ENCODE data around the gene FBXW4. TPM values are rescaled to one million over a fixed set of nuclear protein-coding genes. Genes with fewer than 3 reads are reported as not detected.
A peak's percentile ranks its signal among the peaks of the same experiment; 100 is the strongest.

FBXW4 gene
- total RNA-seq (10 to 100 TPM; 39.1 to 95.3 (median 39.7) TPM), polyA plus RNA-seq (10 to 100 TPM; 36.6 to 46.4 (median 45.4) TPM)
- long read RNA-seq, donor 1, partial matches to known transcripts: 0 of 1 reads
- long read RNA-seq, donor 1, other reads (novel, unspliced or antisense): 0 of 1 reads
- long read RNA-seq, donor 2, partial matches to known transcripts: 0 of 2 reads
- long read RNA-seq, donor 2, other reads (novel, unspliced or antisense): 0 of 2 reads
- long read RNA-seq, donor 3, partial matches to known transcripts: 0 of 1 reads
- long read RNA-seq, donor 3, other reads (novel, unspliced or antisense): 0 of 1 reads
- long read RNA-seq, donor 4: 0 reads
- long read RNA-seq, donor 5, partial matches to known transcripts: 0 of 3 reads
- long read RNA-seq, donor 5, other reads (novel, unspliced or antisense): 0 of 3 reads
- long read RNA-seq, donor 6, transcript FBXW4-201 (9 exons, 2,483 nt): major isoform, 8 of 18 reads
- long read RNA-seq, donor 6, partial matches to known transcripts: 7 of 18 reads
- long read RNA-seq, donor 6, other reads (novel, unspliced or antisense): 0 of 18 reads
- long read RNA-seq, donor 7: 0 reads
- long read RNA-seq, donor 8, partial matches to known transcripts: 0 of 3 reads
- long read RNA-seq, donor 8, other reads (novel, unspliced or antisense): 0 of 3 reads
- long read RNA-seq, donor 9, partial matches to known transcripts: 0 of 3 reads
- long read RNA-seq, donor 9, other reads (novel, unspliced or antisense): 0 of 3 reads
- long read RNA-seq, donor 10: 0 reads

- Histone ChIP-seq H3K27me3 (no peaks in the 10 kb centered on the region), H3K4me1 (peaks cover 18 to 50% (median 38%) of the 10 kb centered on the region in 4 donors), H3K36me3 (peaks cover 0 to 4% (median 0%) of the 10 kb centered on the region in 4 donors), H3K9me3 (no peaks in the 10 kb centered on the region), H3K4me3 (peak within 1 kb of the TSS; percentile 70 to 92 (median 83)), H3K27ac (peak within 1 kb of the TSS; percentile 97 to 100 (median 99))
- 0 to 2% (median 2%) methylated on average over 56 to 70 of the region's 70 CpGs for WGBS, 5 donors
- intact Hi-C loops (cut with DNase I; ENCODE audit: low total_unique reads): no loop called here
- no peak for TF ChIP-seq CTCF (IDR thresholded peaks at IDR 0.05)
- TF ChIP-seq POLR2AphosphoS5 (IDR thresholded peaks at IDR 0.05): peak in 1 of 3 donors; percentile 40
- peak; percentile 68 to 85 for DNase-seq
These were observed at the start of gene FBXW4 for GRCh38 chr10:101694674-101695403. TSS of gene FBXW4 (minus strand) at chr10:101695170. CDS start at chr10:101695105, 65 bp downstream.

- intact Hi-C loops (cut with DNase I; ENCODE audit: low total_unique reads): no loop called here
- Histone ChIP-seq H3K4me3 (no peak overlapping the region), H3K4me1 (no peaks in the 10 kb centered on the region), H3K9me3 (no peaks in the 10 kb centered on the region), H3K27me3 (peaks cover 0 to 16% (median 0%) of the 10 kb centered on the region in 3 donors), H3K27ac (no peak overlapping the region), H3K36me3 (no peaks in the 10 kb centered on the region)
- DNase-seq: no peak
- WGBS, 5 donors: 86 to 92% (median 89%) methylated on average over 3 of the region's 3 CpGs
- no peak for TF ChIP-seq POLR2A (IDR thresholded peaks at IDR 0.05)
- no peak for TF ChIP-seq POLR2AphosphoS5 (IDR thresholded peaks at IDR 0.05)
- no peak for TF ChIP-seq EP300 (IDR thresholded peaks at IDR 0.05)
- TF ChIP-seq CTCF (IDR thresholded peaks at IDR 0.05): no peak
These were observed 49.3 kb upstream of the FBXW4 start for GRCh38 chr10:101744267-101744666.

GRCh38 chr10:101741938-101742337 lies 47.0 kb upstream of the FBXW4 start:
- Histone ChIP-seq H3K4me1 (no peaks in the 10 kb centered on the region), H3K4me3 (no peak overlapping the region), H3K9me3 (no peaks in the 10 kb centered on the region), H3K27me3 (peaks cover 0 to 32% (median 0%) of the 10 kb centered on the region in 3 donors), H3K36me3 (no peaks in the 10 kb centered on the region), H3K27ac (no peak overlapping the region)
- WGBS, 5 donors: 47 to 49% (median 48%) methylated on average over 2 of the region's 2 CpGs
- intact Hi-C loops (cut with DNase I; ENCODE audit: low total_unique reads): no loop called here
- DNase-seq: no peak
- no peak for TF ChIP-seq EP300 (IDR thresholded peaks at IDR 0.05)
- TF ChIP-seq CTCF (IDR thresholded peaks at IDR 0.05): no peak
- no peak for TF ChIP-seq POLR2A (IDR thresholded peaks at IDR 0.05)
- no peak for TF ChIP-seq POLR2AphosphoS5 (IDR thresholded peaks at IDR 0.05)

GRCh38 chr10:101736666-101737065 lies 41.7 kb upstream of the FBXW4 start:
- no peak for TF ChIP-seq CTCF (IDR thresholded peaks at IDR 0.05)
- no peak for TF ChIP-seq POLR2A (IDR thresholded peaks at IDR 0.05)
- no peak for TF ChIP-seq POLR2AphosphoS5 (IDR thresholded peaks at IDR 0.05)
- no peak for DNase-seq
- 74 to 87% (median 78%) methylated on average over 3 of the region's 3 CpGs for WGBS, 5 donors
- Histone ChIP-seq H3K4me1 (no peaks in the 10 kb centered on the region), H3K4me3 (no peak overlapping the region), H3K27me3 (peaks cover 0 to 38% (median 0%) of the 10 kb centered on the region in 3 donors), H3K36me3 (no peaks in the 10 kb centered on the region), H3K27ac (no peak overlapping the region), H3K9me3 (no peaks in the 10 kb centered on the region)
- intact Hi-C loops (cut with DNase I; ENCODE audit: low total_unique reads): no loop called here

Measured in stomach (tissue), 19 donors.